Measurements from ENCODE around the gene EPS8L3.

DNA sequence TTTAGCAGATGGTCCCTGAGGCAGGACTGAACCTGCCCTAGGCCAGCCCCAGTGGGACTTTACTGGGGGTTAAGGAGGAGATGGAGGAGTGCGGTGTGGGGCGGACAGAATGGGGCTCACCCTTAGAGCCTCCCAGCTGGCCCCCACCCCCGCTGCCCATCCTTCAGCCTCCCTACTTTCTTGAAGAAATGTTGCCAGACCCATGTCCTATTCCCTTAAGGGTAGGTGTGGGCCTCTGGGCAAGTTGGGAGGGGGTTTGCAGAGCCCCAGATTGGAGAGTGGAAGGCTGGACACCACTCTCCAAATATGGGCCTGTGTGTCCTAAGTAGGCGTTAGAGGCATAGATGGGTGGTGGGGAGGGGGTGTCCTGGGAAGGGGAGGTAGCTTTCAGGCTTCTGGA, 19.2 kb upstream of the EPS8L3 start:
- TF ChIP-seq, protein P1, sequence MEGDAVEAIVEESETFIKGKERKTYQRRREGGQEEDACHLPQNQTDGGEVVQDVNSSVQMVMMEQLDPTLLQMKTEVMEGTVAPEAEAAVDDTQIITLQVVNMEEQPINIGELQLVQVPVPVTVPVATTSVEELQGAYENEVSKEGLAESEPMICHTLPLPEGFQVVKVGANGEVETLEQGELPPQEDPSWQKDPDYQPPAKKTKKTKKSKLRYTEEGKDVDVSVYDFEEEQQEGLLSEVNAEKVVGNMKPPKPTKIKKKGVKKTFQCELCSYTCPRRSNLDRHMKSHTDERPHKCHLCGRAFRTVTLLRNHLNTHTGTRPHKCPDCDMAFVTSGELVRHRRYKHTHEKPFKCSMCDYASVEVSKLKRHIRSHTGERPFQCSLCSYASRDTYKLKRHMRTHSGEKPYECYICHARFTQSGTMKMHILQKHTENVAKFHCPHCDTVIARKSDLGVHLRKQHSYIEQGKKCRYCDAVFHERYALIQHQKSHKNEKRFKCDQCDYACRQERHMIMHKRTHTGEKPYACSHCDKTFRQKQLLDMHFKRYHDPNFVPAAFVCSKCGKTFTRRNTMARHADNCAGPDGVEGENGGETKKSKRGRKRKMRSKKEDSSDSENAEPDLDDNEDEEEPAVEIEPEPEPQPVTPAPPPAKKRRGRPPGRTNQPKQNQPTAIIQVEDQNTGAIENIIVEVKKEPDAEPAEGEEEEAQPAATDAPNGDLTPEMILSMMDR (IDR thresholded peaks at IDR 0.05; ENCODE audit: low read length) = no peak
- no peak for TF ChIP-seq EZH2phosphoT487 (IDR thresholded peaks at IDR 0.05; ENCODE audit: low read length)
- TF ChIP-seq EZH2 (optimal IDR thresholded peaks at IDR 0.05; ENCODE audit: low read depth, low read length) = no peak

Measured in MM.1S (cell line).